ENCODE data around the gene REEP6. TPM values are rescaled to one million over a fixed set of nuclear protein-coding genes. Genes with fewer than 3 reads are reported as not detected.
"Not testable (repeated sequence)": the region's sequence is repeated elsewhere in the genome, so short reads cannot be mapped to it uniquely, and the experiment has no call there.

REEP6 gene
- total RNA-seq, 1 experiment from 2014 or later, result 10.5 TPM

DNA sequence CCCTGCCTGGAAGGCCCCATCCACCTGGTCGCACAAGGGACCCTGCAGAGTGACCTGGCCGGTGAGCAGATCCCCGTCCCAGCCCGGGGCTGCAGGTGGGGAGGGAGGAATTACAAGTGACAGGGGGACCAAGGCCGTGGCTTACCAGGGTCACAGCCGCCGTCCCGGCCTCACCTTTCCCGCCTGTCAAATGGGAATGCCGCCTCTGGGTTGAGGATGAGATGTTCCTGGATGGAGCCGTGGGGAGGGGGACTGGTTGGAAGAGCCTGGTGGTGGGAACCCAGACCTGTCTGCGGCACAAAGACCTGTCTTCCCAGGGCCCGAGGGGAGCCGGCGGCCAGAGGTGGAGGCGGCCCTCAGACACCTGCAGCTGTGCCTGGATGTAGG lies 38.4 kb downstream of the REEP6 start:
- no peak overlapping the region for H2BK15ac ChIP-seq (ENCODE audit: low read depth, low read length)
- no peak overlapping the region for H4K5ac ChIP-seq (ENCODE audit: insufficient read length, low read depth, low read length)
- H3K79me2 ChIP-seq (ENCODE audit: insufficient read depth, low read length), result no peaks in the 10 kb centered on the region
- H3K9me3 ChIP-seq (ENCODE audit: control insufficient read depth, low read depth, low read length), result no peaks in the 10 kb centered on the region
- Mint-ChIP-seq H3K9me3 (peaks cover 0 to 4% of the 10 kb centered on the region in 2 experiments; a peak in 3 of 5 replicates), H3K36me3 (ENCODE audit: insufficient read depth in 1 of 3, low read depth in 3 of 3) (no peaks in the 10 kb centered on the region), H3K4me3 (no peak overlapping the region), H3K27me3 (ENCODE audit: low read depth) (peaks cover 45% of the 10 kb centered on the region), H3K27ac (no peak overlapping the region), H3K4me1 (peaks cover 5% of the 10 kb centered on the region in 2 experiments; a peak in 3 of 4 replicates)
- H3T11ph ChIP-seq (ENCODE audit: low read length), result no peak overlapping the region
- H3K27me3 ChIP-seq (ENCODE audit: insufficient read depth, low read length), result peaks cover 7% of the 10 kb centered on the region; the same call in 1 of the 2 replicates
- no peak overlapping the region for H4K8ac ChIP-seq (replicated peaks; ENCODE audit: insufficient read length, low read depth, low read length)
- no peak overlapping the region for H3K27ac ChIP-seq (ENCODE audit: insufficient read length, low read depth, low read length)
- TF ChIP-seq CTCF (conservative IDR thresholded peaks at IDR 0.05), result no peak
- H3K18ac ChIP-seq (ENCODE audit: insufficient read length, low read depth, low read length), result no peak overlapping the region
- no peak overlapping the region for H2BK20ac ChIP-seq (ENCODE audit: low read depth, low read length, poor library complexity, severe bottlenecking)
- DNase-seq, result no peak
- no peak overlapping the region for H2AK5ac ChIP-seq (ENCODE audit: insufficient read length, low read length)
- H3K79me1 ChIP-seq (ENCODE audit: insufficient read depth, low read depth, low read length, poor library complexity, severe bottlenecking), result no peaks in the 10 kb centered on the region
- H2AFZ ChIP-seq (ENCODE audit: low read length), result no peak overlapping the region
- H3K4me2 ChIP-seq (ENCODE audit: insufficient read depth, insufficient read length, low read length), result no peak overlapping the region
- H3K14ac ChIP-seq (ENCODE audit: insufficient read depth, low read length), result no peak overlapping the region
- H2BK120ac ChIP-seq (ENCODE audit: low read depth, low read length, poor library complexity, severe bottlenecking), result no peak overlapping the region
- H4K20me1 ChIP-seq (ENCODE audit: control insufficient read depth, insufficient read depth, insufficient read length), result peaks cover 3% of the 10 kb centered on the region
- H3K4ac ChIP-seq (ENCODE audit: low read depth, low read length), result no peak overlapping the region
- no peak overlapping the region for H2BK5ac ChIP-seq (ENCODE audit: insufficient read length, low read length)
- H2BK12ac ChIP-seq (ENCODE audit: insufficient read length, low read depth, low read length), result no peak overlapping the region
- H3K23me2 ChIP-seq (ENCODE audit: insufficient read length, low read depth, low read length, poor library complexity, severe bottlenecking), result peaks cover 2% of the 10 kb centered on the region
- H3K4me1 ChIP-seq (ENCODE audit: insufficient read depth, low read length), result no peaks in the 10 kb centered on the region
- no peak overlapping the region for H3K56ac ChIP-seq (ENCODE audit: insufficient read length, low read depth, low read length)
- WGBS (ENCODE audit: extremely low coverage, insufficient read length, low lambda C conversion rate), result no CpG with 5 or more reads among the region's 16 CpGs
- H4K91ac ChIP-seq (ENCODE audit: insufficient read length, low read depth, low read length), result no peak overlapping the region
- H3K9ac ChIP-seq (ENCODE audit: extremely low read depth, insufficient read length, low read length), result no peak overlapping the region
- H3K23ac ChIP-seq (ENCODE audit: insufficient read length, low read depth, low read length), result no peak overlapping the region

GRCh38 chr19:1530856-1531255 lies 39.9 kb downstream of the REEP6 start:
- not testable (repeated sequence) for H3K9ac ChIP-seq (ENCODE audit: extremely low read depth, insufficient read length, low read length); H4K91ac ChIP-seq (ENCODE audit: insufficient read length, low read depth, low read length)

More at GRCh38 chr19:1530856-1531255, 39.9 kb downstream of the REEP6 start:
- not testable (repeated sequence) for H3K79me2 ChIP-seq (ENCODE audit: insufficient read depth, low read length); H3K4me3 Mint-ChIP-seq; H2BK15ac ChIP-seq (ENCODE audit: low read depth, low read length); H4K5ac ChIP-seq (ENCODE audit: insufficient read length, low read depth, low read length); H3K4me1 Mint-ChIP-seq; H3K18ac ChIP-seq (ENCODE audit: insufficient read length, low read depth, low read length); H3K23ac ChIP-seq (ENCODE audit: insufficient read length, low read depth, low read length); H2AFZ ChIP-seq (ENCODE audit: low read length); H3K9me3 Mint-ChIP-seq; H3K79me1 ChIP-seq (ENCODE audit: insufficient read depth, low read depth, low read length, poor library complexity, severe bottlenecking); H2BK12ac ChIP-seq (ENCODE audit: insufficient read length, low read depth, low read length); H3K23me2 ChIP-seq (ENCODE audit: insufficient read length, low read depth, low read length, poor library complexity, severe bottlenecking); H3K4ac ChIP-seq (ENCODE audit: low read depth, low read length); H3T11ph ChIP-seq (ENCODE audit: low read length); H3K27ac ChIP-seq (ENCODE audit: insufficient read length, low read depth, low read length); H4K20me1 ChIP-seq (ENCODE audit: control insufficient read depth, insufficient read depth, insufficient read length); H3K56ac ChIP-seq (ENCODE audit: insufficient read length, low read depth, low read length); H3K27ac Mint-ChIP-seq; H3K4me2 ChIP-seq (ENCODE audit: insufficient read depth, insufficient read length, low read length); DNase-seq; H2BK20ac ChIP-seq (ENCODE audit: low read depth, low read length, poor library complexity, severe bottlenecking); H4K8ac ChIP-seq (replicated peaks; ENCODE audit: insufficient read length, low read depth, low read length); H2BK5ac ChIP-seq (ENCODE audit: insufficient read length, low read length); H3K14ac ChIP-seq (ENCODE audit: insufficient read depth, low read length); H3K4me1 ChIP-seq (ENCODE audit: insufficient read depth, low read length); H2AK5ac ChIP-seq (ENCODE audit: insufficient read length, low read length); H2BK120ac ChIP-seq (ENCODE audit: low read depth, low read length, poor library complexity, severe bottlenecking); H3K36me3 Mint-ChIP-seq (ENCODE audit: insufficient read depth in 1 of 3, low read depth in 3 of 3); H3K9me3 ChIP-seq (ENCODE audit: control insufficient read depth, low read depth, low read length); H3K27me3 ChIP-seq (ENCODE audit: insufficient read depth, low read length)
- WGBS (ENCODE audit: extremely low coverage, insufficient read length, low lambda C conversion rate), result no CpG with 5 or more reads among the region's 11 CpGs
- H3K27me3 Mint-ChIP-seq (ENCODE audit: low read depth), result peaks cover 36% of the 10 kb centered on the region
